Karpas-422 (cell line): ENCODE results near the gene ZSCAN9. TPM values are rescaled to one million over a fixed set of nuclear protein-coding genes. Genes with fewer than 3 reads are reported as not detected.

Experiments
- DNase-seq: peaks from one replicate; pipeline ENCODE4 v3.0.0-alpha.2; 2015
- H2AFZ ChIP-seq: fragments of 200-600 bp; sonication (generic); 2 replicates; pipeline ENCODE4 v1.6.1; 2014; ENCODE audit warnings: antibody characterized with exemption, low read length, mixed read lengths
- H3K27ac ChIP-seq: fragments of 200-600 bp; sonication (generic); 2 replicates; pipeline ENCODE4 v1.5.1; 2014; ENCODE audit warnings: mild to moderate bottlenecking, low read length, moderate library complexity
- H3K27me3 ChIP-seq: fragments of 200-600 bp; sonication (generic); 2 replicates; pipeline ENCODE4 v1.6.1; 2014; ENCODE audit warnings: low read length, mixed read lengths
- H3K36me3 ChIP-seq: fragments of 200-600 bp; sonication (generic); 2 replicates; pipeline ENCODE4 v1.6.1; 2014; ENCODE audit warnings: low read length, mixed read lengths; ENCODE audit not compliant: insufficient read depth
- H3K4me1 ChIP-seq: fragments of 200-600 bp; sonication (generic); 2 replicates; pipeline ENCODE4 v1.6.1; 2014; ENCODE audit warnings: mild to moderate bottlenecking, low read length, mixed read lengths
- H3K4me2 ChIP-seq: fragments of 200-600 bp; sonication (generic); 2 replicates; pipeline ENCODE4 v1.6.1; 2014; ENCODE audit warnings: low read length, low read depth, mild to moderate bottlenecking; ENCODE audit not compliant: poor library complexity, severe bottlenecking
- H3K4me3 ChIP-seq: fragments of 200-600 bp; sonication (generic); 2 replicates; pipeline ENCODE4 v1.5.1; 2014; ENCODE audit warnings: mild to moderate bottlenecking, antibody characterized with exemption, low read length, mixed read lengths
- H3K79me2 ChIP-seq: fragments of 200-600 bp; sonication (generic); 2 replicates; pipeline ENCODE4 v1.6.1; 2014; ENCODE audit warnings: mild to moderate bottlenecking, low read length, mixed read lengths
- H3K9ac ChIP-seq: fragments of 200-600 bp; sonication (generic); 2 replicates; pipeline ENCODE4 v1.6.0; 2014; ENCODE audit warnings: low read length
- H3K9me2 ChIP-seq: fragments of 200-600 bp; sonication (generic), shearing (Covaris generic); replicated peaks from 2 replicates; pipeline ENCODE4 v1.6.0; 2014; ENCODE audit warnings: mild to moderate bottlenecking, low read length, moderate library complexity; ENCODE audit not compliant: insufficient read depth
- H3K9me3 ChIP-seq: fragments of 300-700, 200-600 bp; sonication (generic); 2 replicates; pipeline ENCODE4 v1.6.1; 2014; ENCODE audit warnings: low read length, mixed read lengths
- H4K20me1 ChIP-seq: fragments of 200-600 bp; sonication (generic); 2 replicates; pipeline ENCODE4 v1.6.1; 2014; ENCODE audit warnings: mild to moderate bottlenecking, antibody characterized with exemption, low read length, low read depth; ENCODE audit not compliant: insufficient read depth
- total RNA-seq: library from RNA; depleted of rRNA; stranded (reverse); fragments of >200 nt; shearing (Covaris generic); gene quantifications from 2 replicates; pipeline ENCODE4 v1.2.3, GENCODE V29; 2014; ENCODE audit warnings: low replicate concordance

Gene ZSCAN9
- total RNA-seq, 1 experiment from 2014 or later, result 35.1 TPM

DNA sequence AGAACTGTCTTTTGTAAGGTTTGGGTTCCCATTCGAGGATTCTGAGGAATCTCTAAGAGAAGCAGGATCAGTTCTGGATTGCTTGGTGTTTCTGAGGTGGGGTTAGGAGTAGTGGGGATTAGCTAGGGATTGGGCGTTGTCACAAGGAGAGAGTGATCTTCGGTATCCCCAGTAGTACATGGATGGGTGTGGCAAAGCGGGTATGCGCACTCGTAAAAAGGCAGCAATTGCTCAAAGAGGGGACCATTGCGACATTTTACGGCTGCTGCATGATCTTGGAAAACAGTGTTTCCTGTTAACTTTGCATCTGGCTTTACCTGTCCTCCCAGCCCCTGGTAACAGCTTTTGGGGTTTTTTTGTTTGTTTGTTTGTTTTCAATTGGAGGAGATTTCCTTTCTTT is 9.7 kb upstream of the ZSCAN9 start:
- Histone ChIP-seq H3K9me3 (no peaks in the 10 kb centered on the region), H3K4me1 (peaks cover 46% of the 10 kb centered on the region), H3K4me2 (no peak overlapping the region), H3K27ac (no peak overlapping the region), H3K27me3 (no peaks in the 10 kb centered on the region), H3K4me3 (no peak overlapping the region), H3K9ac (no peak overlapping the region), H2AFZ (no peak overlapping the region), H3K79me2 (no peaks in the 10 kb centered on the region), H4K20me1 (no peaks in the 10 kb centered on the region), H3K9me2 (no peaks in the 10 kb centered on the region), H3K36me3 (no peaks in the 10 kb centered on the region)
- no peak for DNase-seq

DNA sequence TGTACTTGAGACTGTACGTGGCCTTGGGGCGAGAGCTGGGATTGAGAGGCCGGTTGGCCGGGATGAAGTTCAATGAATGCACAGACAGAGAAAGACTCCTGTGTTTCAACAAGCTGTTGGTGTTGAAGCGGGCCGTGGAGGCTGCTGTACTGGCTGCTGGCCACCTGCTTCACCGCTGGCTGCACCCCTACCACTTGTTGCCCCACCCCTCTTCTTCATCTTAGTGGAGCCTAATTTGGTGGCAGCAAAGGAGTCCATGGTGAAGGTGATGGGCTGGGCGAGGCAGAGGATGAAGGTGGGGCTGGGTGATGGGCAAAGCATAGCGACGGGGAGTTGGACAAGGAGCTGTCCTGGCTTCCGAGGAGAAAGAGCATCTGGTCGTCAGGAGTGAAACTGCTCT is 7.2 kb upstream of the ZSCAN9 start:
- DNase-seq, result no peak
- Histone ChIP-seq H3K9ac (peak overlapping the region; percentile 73), H3K27me3 (no peaks in the 10 kb centered on the region), H3K79me2 (no peaks in the 10 kb centered on the region), H4K20me1 (no peaks in the 10 kb centered on the region), H3K4me1 (peaks cover 28% of the 10 kb centered on the region), H3K36me3 (no peaks in the 10 kb centered on the region), H3K9me3 (no peaks in the 10 kb centered on the region), H3K4me2 (peak overlapping the region; percentile 86), H2AFZ (no peak overlapping the region), H3K9me2 (no peaks in the 10 kb centered on the region), H3K27ac (no peak overlapping the region), H3K4me3 (peak overlapping the region; percentile 67; the same call in 1 of the 2 replicates)

DNA sequence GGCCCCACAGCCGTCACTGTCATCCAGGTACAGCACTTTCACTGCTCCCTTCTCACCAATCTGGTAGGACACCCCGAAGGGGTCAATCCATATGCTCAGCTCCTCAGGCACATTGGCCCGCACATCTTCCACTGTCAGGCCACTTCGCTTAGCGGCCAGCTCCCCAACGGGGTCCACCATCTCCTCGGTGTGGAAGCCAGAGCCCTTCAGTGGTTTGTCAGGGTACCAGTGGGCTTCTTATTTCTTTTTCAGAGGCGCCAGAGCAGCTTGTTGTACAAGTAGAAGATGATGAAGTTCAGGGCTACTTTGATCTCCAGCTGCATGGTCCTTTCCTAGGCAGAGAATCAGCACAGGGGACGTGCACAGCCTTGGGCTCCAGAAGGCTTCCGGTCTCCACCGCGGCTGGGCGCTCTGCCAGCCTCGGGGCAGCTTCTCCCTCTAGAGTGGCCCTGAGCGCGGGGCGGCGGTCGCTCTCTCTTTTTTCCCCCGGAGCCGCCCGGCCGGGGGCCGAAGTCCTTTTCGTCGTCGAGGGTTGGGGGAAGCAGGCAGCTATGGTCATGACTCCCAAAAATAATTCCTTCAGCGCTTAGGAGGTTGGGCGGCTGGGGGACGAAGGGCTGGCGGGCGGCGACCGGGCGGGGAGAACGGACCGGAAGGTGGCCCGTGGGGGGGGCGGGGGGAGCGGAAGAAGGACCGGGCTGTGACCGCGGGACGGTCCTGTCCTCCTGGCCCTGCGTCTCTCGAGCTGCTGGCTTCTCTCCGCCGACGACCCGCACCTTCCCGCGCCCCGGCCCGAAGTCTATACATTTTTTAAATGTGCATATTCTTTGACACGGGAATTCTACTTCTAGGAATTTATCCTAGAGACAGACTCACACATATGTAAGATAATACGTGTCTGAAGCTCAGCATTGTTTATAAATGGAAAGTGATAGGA is 6.5 kb upstream of the ZSCAN9 start:
- no peaks in the 10 kb centered on the region for H3K9me3 ChIP-seq
- H3K4me1 ChIP-seq, result peaks cover 22% of the 10 kb centered on the region
- H4K20me1 ChIP-seq, result no peaks in the 10 kb centered on the region
- DNase-seq, result peak; percentile 81
- no peak overlapping the region for H3K27ac ChIP-seq
- no peaks in the 10 kb centered on the region for H3K9me2 ChIP-seq
- H3K4me2 ChIP-seq, result peak overlapping the region; percentile 86
- H3K9ac ChIP-seq, result peak overlapping the region; percentile 73
- H3K27me3 ChIP-seq, result no peaks in the 10 kb centered on the region
- H3K36me3 ChIP-seq, result no peaks in the 10 kb centered on the region
- H2AFZ ChIP-seq, result peak overlapping the region; percentile 96
- H3K4me3 ChIP-seq, result peak overlapping the region; percentile 67
- H3K79me2 ChIP-seq, result no peaks in the 10 kb centered on the region

DNA sequence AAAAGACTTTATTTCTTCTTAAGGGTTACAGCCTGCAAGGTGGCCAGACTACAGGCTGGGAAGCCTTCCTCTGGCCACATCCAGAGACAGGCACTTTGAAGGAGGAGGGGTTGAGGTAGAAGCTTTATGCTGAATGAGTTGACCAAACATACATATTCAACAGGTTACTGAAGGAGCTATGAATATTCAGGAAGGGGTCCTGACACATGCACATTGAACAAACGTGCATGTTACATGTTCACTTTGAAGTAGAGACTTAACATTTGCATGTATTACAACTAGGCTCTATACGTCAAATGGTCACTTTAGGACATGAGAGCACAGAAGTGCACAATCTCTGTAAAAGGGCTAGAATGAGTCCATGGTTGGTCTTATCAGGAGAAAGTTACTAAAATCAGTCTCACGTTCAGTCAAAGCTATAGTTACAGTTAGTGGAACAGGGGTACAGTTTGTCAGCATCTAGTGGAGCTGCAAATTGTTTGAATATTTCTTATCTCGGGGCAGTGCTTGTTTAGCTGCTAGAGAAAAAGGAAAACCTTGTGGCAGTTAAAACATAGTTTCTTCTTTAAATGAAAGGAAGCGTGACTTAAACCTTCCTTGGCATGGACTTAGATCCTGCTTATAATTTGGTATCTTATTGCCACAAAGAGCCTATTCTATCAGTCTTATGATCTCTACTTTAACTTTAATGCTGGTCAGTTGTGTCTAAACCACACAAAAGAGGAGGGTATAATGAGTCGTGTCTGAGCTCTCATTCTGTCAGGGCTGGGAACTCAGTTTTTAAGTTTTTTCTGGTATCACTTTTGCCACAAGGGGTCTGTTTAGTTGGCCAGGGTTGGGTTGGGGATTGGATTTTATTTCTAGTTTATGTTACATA is 4.6 kb upstream of the ZSCAN9 start:
- Histone ChIP-seq H3K27me3 (no peaks in the 10 kb centered on the region), H2AFZ (no peak overlapping the region; the same call in 1 of the 2 replicates)

DNA sequence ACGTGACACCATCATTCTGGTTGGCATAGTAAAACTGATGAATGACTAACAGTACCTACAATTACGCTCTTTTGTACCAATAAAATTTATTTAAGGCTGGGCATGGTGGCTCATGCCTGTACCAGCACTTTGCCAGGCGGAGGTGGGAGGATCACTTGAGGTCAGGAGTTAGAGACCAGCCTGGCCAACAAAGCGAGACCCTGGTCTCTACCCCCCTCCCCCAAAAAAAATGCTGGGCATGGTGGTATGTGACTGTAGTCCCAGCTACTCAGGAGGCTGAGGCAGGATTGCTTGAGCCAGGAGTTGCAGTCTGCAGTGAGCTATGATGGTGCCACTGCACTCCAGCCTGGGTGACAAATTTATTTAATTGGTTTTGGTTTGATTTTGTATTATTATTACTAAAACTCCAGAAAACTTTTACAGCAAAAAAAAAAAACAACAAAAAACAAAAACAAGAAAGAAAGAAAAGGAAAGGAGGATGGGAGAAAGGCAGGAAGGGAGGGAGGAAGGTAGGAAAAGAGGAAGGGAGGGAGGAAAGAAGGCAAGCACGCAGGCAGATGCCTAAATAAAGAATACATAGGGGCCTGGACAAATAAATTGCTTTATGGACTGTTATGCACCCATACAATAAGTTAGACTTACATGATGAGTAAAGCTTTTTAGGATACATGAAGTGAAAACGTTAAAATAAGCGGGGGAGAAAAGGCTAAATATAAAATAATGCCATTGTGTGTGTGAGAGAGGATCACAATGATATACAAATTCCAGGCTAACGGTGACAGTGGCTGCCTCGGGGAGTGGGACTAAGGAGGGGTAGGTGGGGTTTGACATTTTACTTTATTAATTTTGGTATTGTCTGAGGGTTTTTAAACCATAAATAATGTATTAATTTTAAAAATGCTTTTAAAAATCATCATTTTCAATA is 682 bp upstream of the ZSCAN9 start:
- H3K4me1 ChIP-seq, result peaks cover 34% of the 10 kb centered on the region
- no peaks in the 10 kb centered on the region for H3K9me3 ChIP-seq
- peak overlapping the region; percentile 92 for H3K9ac ChIP-seq
- peak overlapping the region; percentile 83 for H2AFZ ChIP-seq
- peak overlapping the region; percentile 18 for H3K27ac ChIP-seq
- peak overlapping the region; percentile 98 for H3K4me2 ChIP-seq
- no peak for DNase-seq
- H3K36me3 ChIP-seq, result peaks cover 26% of the 10 kb centered on the region
- H3K27me3 ChIP-seq, result no peaks in the 10 kb centered on the region
- H4K20me1 ChIP-seq, result no peaks in the 10 kb centered on the region; the same call in 1 of the 2 replicates
- peak overlapping the region; percentile 98 for H3K4me3 ChIP-seq
- no peaks in the 10 kb centered on the region for H3K9me2 ChIP-seq
- H3K79me2 ChIP-seq, result peaks cover 42% of the 10 kb centered on the region

More for the DNA sequence above, 4.6 kb upstream of the ZSCAN9 start:
- Histone ChIP-seq H3K4me1 (peaks cover 32% of the 10 kb centered on the region), H4K20me1 (no peaks in the 10 kb centered on the region), H3K4me2 (no peak overlapping the region), H3K9me2 (no peaks in the 10 kb centered on the region), H3K36me3 (no peaks in the 10 kb centered on the region), H3K27ac (no peak overlapping the region), H3K79me2 (peaks cover 10% of the 10 kb centered on the region), H3K4me3 (no peak overlapping the region), H3K9ac (no peak overlapping the region), H3K9me3 (no peaks in the 10 kb centered on the region)
- DNase-seq, result no peak

DNA sequence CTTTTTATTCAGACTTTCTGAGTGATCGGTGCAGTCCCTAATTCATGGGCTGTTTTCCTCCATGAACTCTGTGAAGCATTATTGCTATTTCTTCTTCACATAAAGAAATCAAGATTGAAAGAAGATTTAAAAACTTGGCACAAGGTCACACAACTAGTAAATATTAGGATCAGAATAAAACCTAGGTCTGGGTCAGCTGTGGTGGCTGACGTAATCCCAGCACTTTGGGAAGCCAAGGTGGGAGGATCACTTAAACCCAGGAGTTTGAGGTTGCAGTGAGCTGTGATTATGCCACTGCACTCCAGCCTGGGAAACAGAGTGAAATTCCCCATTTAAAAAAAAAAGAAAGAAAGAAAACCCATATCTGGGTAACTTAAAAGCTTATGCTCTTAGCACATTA is 1.4 kb downstream of the ZSCAN9 start:
- Histone ChIP-seq H3K27me3 (no peaks in the 10 kb centered on the region), H2AFZ (no peak overlapping the region), H3K79me2 (peaks cover 49% of the 10 kb centered on the region), H3K9me2 (no peaks in the 10 kb centered on the region), H3K4me1 (peaks cover 24% of the 10 kb centered on the region), H3K9me3 (no peaks in the 10 kb centered on the region), H3K4me2 (peak overlapping the region; percentile 98), H4K20me1 (no peaks in the 10 kb centered on the region; the same call in 1 of the 2 replicates), H3K4me3 (peak overlapping the region; percentile 98), H3K36me3 (peaks cover 45% of the 10 kb centered on the region), H3K9ac (peak overlapping the region; percentile 92; the same call in 1 of the 2 replicates), H3K27ac (no peak overlapping the region)
- no peak for DNase-seq

DNA sequence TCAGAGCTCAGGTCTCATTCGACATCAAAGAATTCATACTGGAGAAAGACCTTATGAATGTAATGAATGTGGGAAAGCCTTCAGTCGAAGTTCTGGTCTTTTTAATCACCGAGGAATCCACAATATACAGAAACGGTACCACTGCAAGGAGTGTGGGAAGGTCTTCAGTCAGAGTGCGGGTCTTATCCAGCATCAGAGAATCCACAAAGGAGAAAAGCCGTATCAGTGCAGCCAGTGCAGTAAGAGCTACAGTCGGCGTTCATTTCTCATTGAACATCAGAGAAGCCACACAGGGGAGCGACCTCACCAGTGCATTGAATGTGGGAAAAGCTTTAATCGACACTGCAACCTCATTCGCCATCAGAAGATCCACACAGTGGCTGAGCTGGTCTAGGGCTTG is 7.7 kb downstream of the ZSCAN9 start:
- H3K4me3 ChIP-seq, result no peak overlapping the region
- H3K4me2 ChIP-seq, result no peak overlapping the region
- H3K9ac ChIP-seq, result no peak overlapping the region
- no peaks in the 10 kb centered on the region for H3K4me1 ChIP-seq
- no peak overlapping the region for H2AFZ ChIP-seq
- peaks cover 79% of the 10 kb centered on the region for H3K36me3 ChIP-seq
- no peak overlapping the region for H3K27ac ChIP-seq
- H3K79me2 ChIP-seq, result peaks cover 16% of the 10 kb centered on the region
- H3K9me3 ChIP-seq, result no peaks in the 10 kb centered on the region
- no peak for DNase-seq
- no peaks in the 10 kb centered on the region for H3K9me2 ChIP-seq
- no peaks in the 10 kb centered on the region for H3K27me3 ChIP-seq
- H4K20me1 ChIP-seq, result no peaks in the 10 kb centered on the region
